GM21786 (cell line): ENCODE results near the gene C20orf141.
"Not testable (repeated sequence)": the region's sequence is repeated elsewhere in the genome, so short reads cannot be mapped to it uniquely, and the experiment has no call there.

Source experiments
- ATAC-seq: cut with Tn5 transposase; IDR thresholded peaks from one replicate; pipeline ENCODE4 v1.9.1; 2021; ENCODE audit not compliant: unreplicated experiment

Gene C20orf141

GRCh38 chr20:2799688-2800520 is 14.9 kb upstream of the C20orf141 start:
- no peak for ATAC-seq

GRCh38 chr20:2800521-2801285 is 14.1 kb upstream of the C20orf141 start, which contains the start of gene CPXM1:
Gene CPXM1 (minus strand): TSS chr20:2800627. CDS start chr20:2800572, 55 bp downstream.
- peak; percentile 39 for ATAC-seq

GRCh38 chr20:2801286-2801728 is 13.5 kb upstream of the C20orf141 start:
- ATAC-seq, result peak; percentile 5

- no peak for ATAC-seq
Measured at GRCh38 chr20:2804041-2804828, 10.6 kb upstream of the C20orf141 start.

GRCh38 chr20:2804852-2805688 is 9.7 kb upstream of the C20orf141 start:
- no peak for ATAC-seq

GRCh38 chr20:2805689-2806350 is 9.0 kb upstream of the C20orf141 start:
- ATAC-seq, result no peak

- no peak for ATAC-seq
Measured at GRCh38 chr20:2806351-2806701, 8.5 kb upstream of the C20orf141 start.

GRCh38 chr20:2807019-2807418 is 7.8 kb upstream of the C20orf141 start:
- ATAC-seq, result no peak

- not testable (repeated sequence) for ATAC-seq
Measured at GRCh38 chr20:2807929-2808328, 6.9 kb upstream of the C20orf141 start.

- no peak for ATAC-seq
Measured at GRCh38 chr20:2809690-2810089, 5.1 kb upstream of the C20orf141 start.

- ATAC-seq, result no peak
Measured at GRCh38 chr20:2812189-2812588, 2.6 kb upstream of the C20orf141 start.

- no peak for ATAC-seq
Measured at GRCh38 chr20:2814076-2814475, 711 bp upstream of the C20orf141 start.

GRCh38 chr20:2815242-2815900 is 584 bp downstream of the C20orf141 start:
- ATAC-seq, result no peak

- ATAC-seq, result no peak
Measured at GRCh38 chr20:2816030-2816582, 1.3 kb downstream of the C20orf141 start, which contains the start of gene TMEM239. Gene TMEM239 (plus strand): TSS chr20:2816364. CDS start chr20:2816555, 191 bp downstream.

- no peak for ATAC-seq
Measured at GRCh38 chr20:2816583-2817340, 2.0 kb downstream of the C20orf141 start.

- ATAC-seq, result no peak
Measured at GRCh38 chr20:2817341-2817726, 2.5 kb downstream of the C20orf141 start.

- no peak for ATAC-seq
Measured at GRCh38 chr20:2817891-2818595, 3.3 kb downstream of the C20orf141 start.
